Measurements from ENCODE around the gene CPXM2.

The CPXM2 gene

GRCh38 chr10:123795846-123796590, 95.6 kb downstream of the CPXM2 start:
- no peak for DNase-seq

DNA sequence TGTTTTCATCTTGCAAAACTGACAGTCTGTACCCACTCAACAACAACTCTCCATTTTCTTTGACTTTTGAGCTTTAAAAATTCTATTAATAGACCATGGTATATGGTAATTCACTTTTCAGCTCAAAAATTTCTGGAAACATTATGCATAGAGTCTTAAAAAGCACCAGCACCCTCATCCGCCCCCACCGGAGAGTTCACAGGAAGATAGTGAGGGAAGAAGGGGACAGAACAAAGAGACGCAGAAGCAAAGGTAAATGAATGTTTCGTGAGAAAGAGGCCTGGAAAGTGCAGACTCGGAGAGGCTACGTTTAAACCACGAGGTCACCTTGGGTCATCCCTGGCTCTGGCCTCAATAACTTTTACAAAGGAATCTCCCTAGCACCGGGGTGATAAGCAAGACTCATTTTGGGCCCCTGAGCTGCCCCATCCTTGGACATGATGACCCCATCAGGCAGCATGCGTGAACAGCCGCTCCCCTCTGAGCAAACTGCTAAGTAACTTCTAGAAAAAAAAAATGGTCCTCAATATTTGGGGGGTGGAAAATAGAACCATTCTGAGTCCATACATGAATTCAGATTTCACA, 96.3 kb downstream of the CPXM2 start:
- DNase-seq: no peak

DNA sequence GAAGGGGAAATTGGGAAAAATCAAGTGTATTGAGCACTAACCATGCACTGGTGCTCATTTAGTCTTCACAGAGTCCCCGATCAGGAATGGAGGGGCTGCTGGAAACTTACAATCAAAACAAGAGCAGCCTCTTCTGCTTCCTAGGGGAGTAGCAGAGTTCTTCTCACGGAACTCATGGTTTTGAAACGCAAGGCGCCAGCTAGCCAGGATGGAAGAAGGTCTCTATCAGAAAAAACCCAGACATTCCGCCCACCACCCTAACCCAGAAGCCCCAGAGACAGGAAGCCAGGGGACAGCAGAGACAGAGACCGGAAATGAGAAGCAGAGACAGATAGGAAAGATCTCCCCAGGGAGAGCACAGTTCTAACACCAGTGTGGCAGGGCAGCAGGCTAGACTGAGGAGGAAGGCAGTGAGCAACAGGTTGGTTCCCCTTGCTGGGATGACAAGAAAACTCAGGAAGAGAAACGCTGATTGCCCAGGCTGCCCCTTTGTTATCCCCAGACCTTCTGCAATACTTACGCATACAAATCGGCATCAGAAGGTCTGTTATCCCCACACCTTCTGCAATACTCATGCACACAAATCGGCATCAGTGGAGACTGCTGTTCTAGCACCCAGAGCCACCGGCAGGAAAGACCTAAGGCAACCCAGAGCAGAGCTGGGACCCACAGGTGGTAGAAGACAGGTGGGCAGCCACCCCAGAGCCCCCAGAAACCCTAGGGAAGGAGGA, 99.2 kb downstream of the CPXM2 start:
- DNase-seq: no peak

- no peak for DNase-seq
These were observed 101.3 kb downstream of the CPXM2 start for GRCh38 chr10:123790132-123790885.

DNA sequence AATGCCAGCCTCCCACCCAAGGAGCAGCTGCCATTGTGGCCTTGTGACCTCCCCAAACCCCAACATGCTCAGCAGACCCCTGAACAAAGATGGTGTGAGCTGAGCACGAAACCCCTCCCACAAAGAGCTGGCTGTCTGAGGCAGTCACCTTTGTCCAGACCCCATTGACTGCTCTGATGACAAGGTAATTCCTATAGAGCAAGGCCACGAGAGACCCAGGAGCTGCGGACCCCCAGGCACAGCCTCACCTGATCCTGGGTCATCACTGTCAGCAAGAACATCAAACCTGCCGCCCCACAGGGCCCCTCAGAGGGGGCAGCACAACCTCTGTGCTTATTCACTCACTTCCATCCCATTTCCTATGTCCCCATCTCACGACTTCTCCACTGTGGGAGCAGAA, 102.6 kb downstream of the CPXM2 start:
- DNase-seq: no peak

DNA sequence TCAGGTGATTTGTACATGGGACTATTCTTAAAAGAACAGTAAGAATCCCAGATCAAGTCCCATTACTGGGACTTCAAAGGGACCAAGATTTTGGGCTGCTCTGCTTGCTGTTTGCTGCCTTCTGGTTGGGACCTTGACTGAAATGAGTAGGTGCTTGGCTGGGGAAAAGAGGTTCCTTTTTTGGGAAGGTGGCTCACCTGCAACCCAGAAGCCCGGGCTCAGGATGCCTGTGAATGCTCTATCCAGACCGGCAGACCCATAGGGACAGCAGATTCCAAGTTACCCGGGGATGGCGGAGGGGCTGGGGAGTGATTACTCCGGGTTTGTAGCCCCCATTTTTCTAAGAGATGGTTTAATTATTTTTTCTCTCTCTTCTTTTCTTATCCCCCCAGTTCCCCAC, 104.0 kb downstream of the CPXM2 start:
- no peak for DNase-seq

DNA sequence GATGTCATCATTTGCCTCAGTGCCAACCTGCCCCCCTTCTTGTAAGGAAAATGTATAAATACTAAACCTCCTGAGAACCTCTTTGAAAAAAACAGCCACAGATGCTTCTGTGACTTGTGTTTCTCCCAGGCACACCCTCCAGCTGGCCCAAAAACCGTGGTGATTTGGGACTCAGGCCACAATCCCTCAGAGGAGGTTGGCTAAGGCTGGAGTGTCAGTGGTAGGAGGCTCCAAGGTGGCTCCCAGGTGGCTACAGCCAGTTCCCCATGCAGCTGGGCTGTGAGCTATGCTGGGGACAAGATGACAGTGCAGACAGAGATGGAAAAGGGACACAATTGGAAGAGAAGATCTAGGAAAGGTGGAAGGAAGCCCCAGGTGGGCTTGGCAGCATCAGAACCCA, 104.7 kb downstream of the CPXM2 start:
- DNase-seq: no peak

GRCh38 chr10:123786306-123786705, 105.3 kb downstream of the CPXM2 start:
- DNase-seq: no peak

DNA sequence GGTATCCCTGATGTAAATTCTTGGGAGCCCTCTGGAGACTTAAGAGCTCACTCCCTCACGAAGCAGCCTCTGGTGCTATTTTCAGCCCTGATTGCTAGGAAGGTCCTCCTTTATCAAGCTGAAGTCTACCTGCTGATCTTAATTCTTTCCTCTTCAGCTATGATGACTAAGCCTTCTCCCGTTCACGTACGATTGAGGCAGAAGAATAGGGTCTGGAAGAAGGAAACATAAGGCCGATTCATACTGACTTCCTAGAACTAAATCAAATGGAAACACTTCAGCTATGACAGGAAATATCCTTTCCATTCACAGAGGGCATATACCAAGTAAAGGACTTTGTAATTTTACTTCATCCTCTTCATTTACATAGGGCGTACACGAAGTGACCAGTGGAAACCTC, 107.0 kb downstream of the CPXM2 start:
- no peak for DNase-seq

DNA sequence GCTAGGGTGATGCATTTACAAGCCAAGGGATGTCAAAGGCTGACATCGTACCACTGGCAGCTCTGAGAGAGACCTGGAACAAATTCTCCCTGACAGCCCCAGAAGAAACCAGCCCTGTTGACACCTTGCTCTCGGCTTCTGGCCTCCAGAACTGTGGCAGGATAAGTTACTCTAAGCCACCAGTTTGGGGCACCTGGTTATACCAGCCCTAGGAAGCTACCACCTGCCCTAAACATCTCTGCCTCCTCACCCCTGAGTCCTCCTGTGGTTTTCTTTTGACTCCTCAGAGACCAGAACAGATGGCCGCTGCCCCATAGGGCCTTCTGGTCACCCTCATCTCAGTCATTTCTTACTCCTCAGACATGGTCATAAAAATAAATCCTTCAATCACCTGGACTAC, 107.4 kb downstream of the CPXM2 start:
- DNase-seq: no peak

DNA sequence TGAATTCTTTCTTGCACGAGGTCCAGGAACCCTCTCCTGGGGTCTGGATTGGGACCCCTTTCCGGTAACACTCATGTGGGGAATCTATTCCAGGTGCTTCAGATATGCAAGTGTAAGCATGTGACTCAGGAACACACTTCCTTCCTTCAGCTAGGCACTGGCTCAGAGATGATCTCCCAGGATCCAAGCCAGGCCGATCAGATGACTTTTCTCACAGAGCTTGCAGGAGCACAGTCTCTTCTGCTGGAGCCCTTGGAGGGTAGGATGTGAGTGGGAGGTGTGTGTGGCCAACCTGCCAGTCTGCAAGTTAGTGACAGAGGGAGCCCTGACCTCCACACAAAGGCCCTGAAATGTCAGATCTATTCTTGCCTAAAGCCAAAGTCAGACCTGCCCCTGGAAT, 108.3 kb downstream of the CPXM2 start:
- no peak for DNase-seq

- no peak for DNase-seq
These were observed 109.1 kb downstream of the CPXM2 start for GRCh38 chr10:123782549-123782948.

GRCh38 chr10:123781956-123782500, 109.6 kb downstream of the CPXM2 start:
- no peak for DNase-seq

DNA sequence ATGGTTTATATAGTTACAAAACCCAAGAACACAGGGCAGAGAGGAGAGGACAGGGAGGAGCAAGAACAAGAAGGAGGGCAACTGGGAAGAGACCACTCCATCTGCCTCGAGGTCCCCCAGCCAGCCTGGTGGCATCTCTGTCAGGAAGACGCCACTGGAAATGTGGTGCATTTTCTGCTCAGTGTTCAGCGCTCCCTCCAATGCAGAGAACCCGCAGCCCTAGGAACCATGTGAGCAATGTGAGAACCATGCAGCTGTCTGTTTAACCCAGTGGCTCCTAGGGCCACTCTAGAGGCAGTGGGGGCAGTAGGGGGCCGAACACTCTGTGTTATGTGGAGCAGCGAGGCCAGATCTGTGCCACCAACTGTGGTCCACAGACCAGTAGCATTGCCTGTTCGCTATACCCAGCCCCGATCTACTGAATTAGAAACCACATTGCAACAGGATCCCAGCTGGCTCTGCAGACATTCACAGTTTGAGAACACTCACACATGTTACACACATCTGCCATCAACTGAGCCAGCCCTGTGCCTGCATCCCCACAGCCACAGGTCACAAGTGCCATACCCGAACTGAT, 110.2 kb downstream of the CPXM2 start:
- no peak for DNase-seq

DNA sequence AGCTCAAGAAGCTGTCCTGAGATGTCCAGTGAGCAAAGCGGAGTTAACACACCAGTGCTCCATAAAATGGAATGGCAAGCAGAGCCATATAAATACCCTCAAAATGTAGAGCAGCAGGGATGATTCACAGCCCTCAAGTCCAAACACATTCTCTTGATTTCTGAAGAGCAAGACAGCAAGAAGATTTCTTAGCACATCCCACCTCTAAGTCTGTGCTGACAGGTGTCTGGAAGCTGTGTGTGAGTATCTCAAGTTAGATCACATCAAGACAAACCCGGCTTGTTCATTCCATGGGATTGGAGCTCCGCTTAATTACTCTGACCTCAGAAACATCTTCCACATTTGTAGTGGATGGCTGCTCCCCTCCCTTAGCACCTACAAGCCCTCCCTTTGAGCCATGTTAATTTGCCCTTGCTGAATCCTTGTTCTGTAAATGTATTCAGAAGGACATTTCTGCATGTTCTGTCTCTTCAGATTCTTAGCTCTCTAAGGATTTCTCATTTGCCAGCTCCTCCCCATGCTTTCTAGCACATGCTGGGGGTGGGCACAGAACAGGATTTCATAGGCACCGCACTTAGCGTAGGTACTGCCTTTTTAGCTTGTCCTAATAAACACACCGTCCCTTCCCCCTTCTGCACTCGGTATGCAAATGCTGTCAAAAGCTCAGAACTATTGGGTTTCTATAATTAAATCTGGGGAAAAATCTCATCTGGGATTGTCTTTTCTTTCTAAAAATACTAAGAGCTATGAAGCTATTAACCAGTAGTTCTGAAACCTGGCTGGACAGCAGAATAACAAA, 112.7 kb downstream of the CPXM2 start:
- DNase-seq: no peak

- no peak for DNase-seq
These were observed 113.7 kb downstream of the CPXM2 start for GRCh38 chr10:123777881-123778280.

- DNase-seq: no peak
These were observed 117.4 kb downstream of the CPXM2 start for GRCh38 chr10:123774132-123774742.

- DNase-seq: no peak
These were observed 118.7 kb downstream of the CPXM2 start for GRCh38 chr10:123772645-123773508.

GRCh38 chr10:123771877-123772644, 119.5 kb downstream of the CPXM2 start:
- no peak for DNase-seq

DNA sequence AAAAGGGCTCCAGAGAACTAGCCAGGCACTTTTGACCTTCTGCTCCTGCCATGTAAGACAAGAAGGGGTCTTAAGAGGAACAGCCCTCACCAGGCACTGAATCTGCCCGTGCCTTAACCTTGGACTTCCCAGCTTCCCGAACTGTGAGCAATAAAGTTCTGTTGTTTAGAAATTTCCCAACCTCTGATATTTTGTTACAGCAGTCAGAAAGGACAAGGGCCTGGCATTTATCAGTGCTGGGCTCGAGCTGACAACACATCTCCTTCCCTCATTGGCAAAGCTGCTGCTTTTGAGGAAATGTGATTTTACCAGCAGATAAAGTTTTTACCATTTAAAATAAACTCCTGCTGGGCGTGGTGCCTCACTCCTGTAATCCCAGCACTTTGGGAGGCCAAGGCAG, 122.0 kb downstream of the CPXM2 start:
- no peak for DNase-seq

Measured in hematopoietic multipotent progenitor cell treated with erythropoietin and hydrocortisone succinate and interleukin-3 and kit ligand, for 6 days (in vitro differentiated cells).